ENCODE results near the gene KCMF1. TPM values are rescaled to one million over a fixed set of nuclear protein-coding genes. Genes with fewer than 3 reads are reported as not detected.
A peak's percentile ranks its signal among the peaks of the same experiment; 100 is the strongest.

Gene KCMF1
- total RNA-seq, 1 experiment from 2014 or later: 163 TPM

DNA sequence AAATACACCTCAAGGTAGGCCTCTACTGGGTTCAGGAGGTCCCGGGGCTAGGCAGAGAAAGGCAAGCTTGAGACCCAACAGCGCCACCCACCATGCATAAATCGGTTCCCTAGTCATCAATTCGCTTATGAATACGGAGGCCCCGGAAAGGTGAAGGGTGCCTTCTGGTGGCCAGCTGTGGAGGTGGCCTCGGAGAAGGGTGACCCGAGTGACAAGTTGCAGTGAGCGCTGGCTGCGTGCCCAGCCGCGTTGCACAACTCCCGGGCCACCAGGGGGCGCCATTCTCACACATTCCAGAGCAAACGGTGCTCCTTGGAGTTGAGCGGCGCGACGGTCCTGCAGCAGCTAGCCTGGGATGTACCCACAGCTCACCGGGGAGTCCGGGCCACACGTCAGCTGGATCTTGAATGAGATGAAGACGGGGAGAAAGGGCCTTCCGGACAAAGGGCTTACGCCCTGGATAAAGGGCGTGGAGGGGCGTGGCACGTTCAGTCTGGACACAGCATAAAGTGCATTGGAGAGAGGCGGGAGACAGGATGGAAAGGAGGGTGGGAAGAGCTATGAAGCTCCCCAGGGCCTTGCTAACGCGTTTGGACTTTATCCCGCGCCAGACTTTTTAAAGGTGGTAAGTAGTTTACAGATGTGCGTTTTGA lies 45.1 kb upstream of the KCMF1 start:
- DNase-seq (ENCODE audit: low read depth, low spot score): peak; percentile 97
- Histone ChIP-seq H3K9me3 (ENCODE audit: control insufficient read depth, insufficient read depth, low read depth, low read length) (no peaks in the 10 kb centered on the region), H3K27me3 (ENCODE audit: control insufficient read depth, insufficient read depth, low read length) (no peaks in the 10 kb centered on the region), H3K36me3 (ENCODE audit: control insufficient read depth, insufficient read depth, low read length) (no peaks in the 10 kb centered on the region), H3K27ac (ENCODE audit: low read length) (peak overlapping the region; percentile 60), H3K4me1 (ENCODE audit: control insufficient read depth, insufficient read depth, low read length) (peaks cover 17% of the 10 kb centered on the region), H3K4me3 (ENCODE audit: low read depth in 2 of 2, low read length in 2 of 2) (peak overlapping the region; percentile 62 to 79)
- peak; percentile 91 for ATAC-seq
- ChIA-PET POLR2A (interaction anchor here (0.8 to 1.5 kb wide), 5 partner anchors 12 to 330 kb away, joined by 3 to 4 read pairs (median 4); partner anchors contain the start of gene KCMF1), CTCF (interaction anchor here (0.6 to 1.7 kb wide), 16 partner anchors 13 to 236 kb away, joined by 3 to 9 read pairs (median 4); partner anchors contain the start of gene KCMF1)
- in situ Hi-C loops (cut with HindIII; ENCODE audit: low pct_unique_long_range_greater_than_20kb, low sequenced_read_pairs) (no loop called here), intact Hi-C loops (cut with micrococcal nuclease; ENCODE audit: unreplicated experiment) (loop anchor here (5.0 kb wide), 1 partner anchor 429 kb away; no protein-coding TSS in a partner anchor)
- no TSS peak for BruUV-seq (replicated peaks)
- TF ChIP-seq, protein P1, sequence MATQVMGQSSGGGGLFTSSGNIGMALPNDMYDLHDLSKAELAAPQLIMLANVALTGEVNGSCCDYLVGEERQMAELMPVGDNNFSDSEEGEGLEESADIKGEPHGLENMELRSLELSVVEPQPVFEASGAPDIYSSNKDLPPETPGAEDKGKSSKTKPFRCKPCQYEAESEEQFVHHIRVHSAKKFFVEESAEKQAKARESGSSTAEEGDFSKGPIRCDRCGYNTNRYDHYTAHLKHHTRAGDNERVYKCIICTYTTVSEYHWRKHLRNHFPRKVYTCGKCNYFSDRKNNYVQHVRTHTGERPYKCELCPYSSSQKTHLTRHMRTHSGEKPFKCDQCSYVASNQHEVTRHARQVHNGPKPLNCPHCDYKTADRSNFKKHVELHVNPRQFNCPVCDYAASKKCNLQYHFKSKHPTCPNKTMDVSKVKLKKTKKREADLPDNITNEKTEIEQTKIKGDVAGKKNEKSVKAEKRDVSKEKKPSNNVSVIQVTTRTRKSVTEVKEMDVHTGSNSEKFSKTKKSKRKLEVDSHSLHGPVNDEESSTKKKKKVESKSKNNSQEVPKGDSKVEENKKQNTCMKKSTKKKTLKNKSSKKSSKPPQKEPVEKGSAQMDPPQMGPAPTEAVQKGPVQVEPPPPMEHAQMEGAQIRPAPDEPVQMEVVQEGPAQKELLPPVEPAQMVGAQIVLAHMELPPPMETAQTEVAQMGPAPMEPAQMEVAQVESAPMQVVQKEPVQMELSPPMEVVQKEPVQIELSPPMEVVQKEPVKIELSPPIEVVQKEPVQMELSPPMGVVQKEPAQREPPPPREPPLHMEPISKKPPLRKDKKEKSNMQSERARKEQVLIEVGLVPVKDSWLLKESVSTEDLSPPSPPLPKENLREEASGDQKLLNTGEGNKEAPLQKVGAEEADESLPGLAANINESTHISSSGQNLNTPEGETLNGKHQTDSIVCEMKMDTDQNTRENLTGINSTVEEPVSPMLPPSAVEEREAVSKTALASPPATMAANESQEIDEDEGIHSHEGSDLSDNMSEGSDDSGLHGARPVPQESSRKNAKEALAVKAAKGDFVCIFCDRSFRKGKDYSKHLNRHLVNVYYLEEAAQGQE (IDR thresholded peaks at IDR 0.05; ENCODE audit: insufficient read depth in 1 of 2, low read depth in 2 of 2, low read length in 1 of 2): peak in 1 of 2 experiments; percentile 68; a peak in 1 of 4 replicates
- TF ChIP-seq TCF7L2 (IDR thresholded peaks at IDR 0.05; ENCODE audit: low read depth, low read length): 0 out of 2 replicates have a peak, but pooled peaks have one; percentile 27
- peak; percentile 77; the same call in 1 of the 2 replicates for TF ChIP-seq SIN3A (IDR thresholded peaks at IDR 0.05; ENCODE audit: borderline replicate concordance, insufficient read depth, low read depth, low read length)
- TF ChIP-seq, protein P2, sequence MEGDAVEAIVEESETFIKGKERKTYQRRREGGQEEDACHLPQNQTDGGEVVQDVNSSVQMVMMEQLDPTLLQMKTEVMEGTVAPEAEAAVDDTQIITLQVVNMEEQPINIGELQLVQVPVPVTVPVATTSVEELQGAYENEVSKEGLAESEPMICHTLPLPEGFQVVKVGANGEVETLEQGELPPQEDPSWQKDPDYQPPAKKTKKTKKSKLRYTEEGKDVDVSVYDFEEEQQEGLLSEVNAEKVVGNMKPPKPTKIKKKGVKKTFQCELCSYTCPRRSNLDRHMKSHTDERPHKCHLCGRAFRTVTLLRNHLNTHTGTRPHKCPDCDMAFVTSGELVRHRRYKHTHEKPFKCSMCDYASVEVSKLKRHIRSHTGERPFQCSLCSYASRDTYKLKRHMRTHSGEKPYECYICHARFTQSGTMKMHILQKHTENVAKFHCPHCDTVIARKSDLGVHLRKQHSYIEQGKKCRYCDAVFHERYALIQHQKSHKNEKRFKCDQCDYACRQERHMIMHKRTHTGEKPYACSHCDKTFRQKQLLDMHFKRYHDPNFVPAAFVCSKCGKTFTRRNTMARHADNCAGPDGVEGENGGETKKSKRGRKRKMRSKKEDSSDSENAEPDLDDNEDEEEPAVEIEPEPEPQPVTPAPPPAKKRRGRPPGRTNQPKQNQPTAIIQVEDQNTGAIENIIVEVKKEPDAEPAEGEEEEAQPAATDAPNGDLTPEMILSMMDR (IDR thresholded peaks at IDR 0.05): peak; percentile 100
- peak; percentile 79 for TF ChIP-seq POLR2AphosphoS5 (IDR thresholded peaks at IDR 0.05; ENCODE audit: low read depth, low read length)

DNA sequence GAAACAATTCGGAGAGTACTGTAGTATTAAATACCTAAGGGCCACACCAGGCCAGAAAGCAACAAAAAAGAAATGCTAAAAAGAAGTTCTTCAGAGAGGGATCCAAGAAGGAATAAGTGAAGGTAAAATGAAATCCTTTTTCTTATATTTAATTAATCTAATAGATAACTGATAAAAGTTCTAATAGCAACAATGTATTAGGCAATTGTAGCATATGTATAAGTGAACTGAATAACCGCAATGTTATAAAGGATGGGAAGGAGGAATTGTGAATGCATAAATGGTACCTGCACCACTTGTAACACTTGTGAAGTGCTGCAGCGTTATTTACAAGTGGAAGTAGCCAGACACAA lies 43.7 kb upstream of the KCMF1 start:
- ChIA-PET POLR2A (no interaction called here), CTCF (no interaction called here)
- DNase-seq (ENCODE audit: low read depth, low spot score) (no peak), ATAC-seq (no peak)
- H3K9me3 ChIP-seq (ENCODE audit: control insufficient read depth, insufficient read depth, low read depth, low read length): no peaks in the 10 kb centered on the region
- peak overlapping the region; percentile 60 for H3K27ac ChIP-seq (ENCODE audit: low read length)
- TF ChIP-seq, protein P1 (IDR thresholded peaks at IDR 0.05; ENCODE audit: insufficient read depth in 1 of 2, low read depth in 2 of 2, low read length in 1 of 2): no peak
- TF ChIP-seq SIN3A (IDR thresholded peaks at IDR 0.05; ENCODE audit: borderline replicate concordance, insufficient read depth, low read depth, low read length) (no peak), POLR2AphosphoS5 (IDR thresholded peaks at IDR 0.05; ENCODE audit: low read depth, low read length) (no peak; the same call in 1 of the 2 replicates), TCF7L2 (IDR thresholded peaks at IDR 0.05; ENCODE audit: low read depth, low read length) (no peak)
- TF ChIP-seq, protein P2 (IDR thresholded peaks at IDR 0.05): no peak
- peaks cover 17% of the 10 kb centered on the region for H3K4me1 ChIP-seq (ENCODE audit: control insufficient read depth, insufficient read depth, low read length)
- no TSS peak for BruUV-seq (replicated peaks)
- H3K4me3 ChIP-seq (ENCODE audit: low read depth in 2 of 2, low read length in 2 of 2): peak overlapping the region; percentile 62 to 79
- in situ Hi-C loops (cut with HindIII; ENCODE audit: low pct_unique_long_range_greater_than_20kb, low sequenced_read_pairs): no loop called here
- intact Hi-C loops (cut with micrococcal nuclease; ENCODE audit: unreplicated experiment): loop anchor here (5.0 kb wide), 1 partner anchor 430 kb away; no protein-coding TSS in a partner anchor
- H3K27me3 ChIP-seq (ENCODE audit: control insufficient read depth, insufficient read depth, low read length): no peaks in the 10 kb centered on the region
- H3K36me3 ChIP-seq (ENCODE audit: control insufficient read depth, insufficient read depth, low read length): no peaks in the 10 kb centered on the region
